Neural progenitor cell (in vitro differentiated cells): ENCODE results near the gene VWA5B1.

Experiments
- CTCF ChIP-seq: fragments of 200-600 bp; sonication (generic); IDR thresholded peaks from 2 replicates; pipeline ENCODE4 v1.5.1; 2017; ENCODE audit warnings: antibody characterized with exemption, mild to moderate bottlenecking
- EZH2 ChIP-seq: fragments of 200-600 bp; sonication (generic); IDR thresholded peaks from 2 replicates; pipeline ENCODE4 v1.6.1; 2017; ENCODE audit warnings: antibody characterized with exemption, mild to moderate bottlenecking, moderate library complexity
- EZH2phosphoT487 ChIP-seq: fragments of 200-600 bp; sonication (generic); IDR thresholded peaks from 2 replicates; pipeline ENCODE4 v1.6.1; 2017; ENCODE audit warnings: antibody characterized with exemption

- TF ChIP-seq CTCF: no peak
- no peak for TF ChIP-seq EZH2
- TF ChIP-seq EZH2phosphoT487: no peak
These were observed 112.9 kb downstream of the VWA5B1 start for GRCh38 chr1:20403423-20404145.
